Small intestine (tissue), 7 donors: ENCODE measurements around the gene PCDHGB6. TPM values are rescaled to one million over a fixed set of nuclear protein-coding genes. Genes with fewer than 3 reads are reported as not detected.
"Not testable (repeated sequence)": the region's sequence is repeated elsewhere in the genome, so short reads cannot be mapped to it uniquely, and the experiment has no call there.

Experiments used
- DNase-seq, 2 donors: peaks; one replicate each; pipeline versions ENCODE4 v3.0.0 to v3.0.0-alpha.2; 2013
- FAIRE-seq: peaks from 2 replicates; lab custom pipeline; 2012; peaks lifted over from hg19 to GRCh38; lab: Jason Lieb, UNC
- H3K27ac ChIP-seq, 3 donors: one replicate each; pipeline ENCODE4 v1.5.1; 2013; ENCODE audit warnings: low read length in 2 of 3, mild to moderate bottlenecking in 2 of 3, control low read depth in 1 of 3, inconsistent platforms in 1 of 3, low read depth in 1 of 3, moderate library complexity in 1 of 3
- H3K27me3 ChIP-seq, 3 donors: one replicate each; pipeline ENCODE4 v1.6.1; 2013; ENCODE audit warnings: low read length in 3 of 3, inconsistent platforms in 1 of 3; ENCODE audit not compliant: control insufficient read depth in 3 of 3, insufficient read depth in 3 of 3
- H3K36me3 ChIP-seq, 3 donors: one replicate each; pipeline ENCODE4 v1.6.1; 2013; ENCODE audit warnings: low read length in 3 of 3, inconsistent platforms in 1 of 3, low read depth in 1 of 3, mild to moderate bottlenecking in 1 of 3, moderate library complexity in 1 of 3; ENCODE audit not compliant: control insufficient read depth in 3 of 3, insufficient read depth in 2 of 3
- H3K4me1 ChIP-seq, 3 donors: one replicate each; pipeline ENCODE4 v1.6.1; 2013; ENCODE audit warnings: low read length in 2 of 3, inconsistent platforms in 1 of 3, low read depth in 1 of 3, mild to moderate bottlenecking in 1 of 3, moderate library complexity in 1 of 3; ENCODE audit not compliant: control insufficient read depth in 3 of 3, insufficient read depth in 2 of 3
- H3K4me3 ChIP-seq, 3 donors: one replicate each; pipeline ENCODE4 v1.5.1; 2013; ENCODE audit warnings: low read length in 3 of 3, control low read depth in 1 of 3, inconsistent platforms in 1 of 3, low read depth in 1 of 3, mild to moderate bottlenecking in 1 of 3, moderate library complexity in 1 of 3
- H3K9me3 ChIP-seq, 2 donors: one replicate each; pipeline ENCODE4 v1.6.1; 2013; ENCODE audit warnings: low read depth in 1 of 2, low read length in 1 of 2; ENCODE audit not compliant: control insufficient read depth in 2 of 2, insufficient read depth in 1 of 2
- WGBS, 3 donors: extraction: QIAGEN DNeasy Blood & Tissue Kit; methylation state at CpG; one replicate each; pipeline ENCODE4 v1.1.7; 2013; 5-methylcytosine and 5-hydroxymethylcytosine counted together
- polyA plus RNA-seq, 4 donors: library from polyadenylated mRNA; stranded (reverse) in 3 of 4; unstranded in 1 of 4; fragments of 200-250 nt in 3 of 4; fragments of 120-200 nt in 1 of 4; gene quantifications; one replicate each; pipeline versions ENCODE4 v1.2.1 to v1.2.3, GENCODE V29; 2013
- donor health status: healthy with polysubstance abuse.
- donor health status: control.
- donor health status: control.
- donor health status: Bipolar disorder and iron deficiency.
- donor health status: healthy.

PCDHGB6 gene
- polyA plus RNA-seq, 4 donors, result 1.3 to 1.4 TPM; not detected in 2

DNA sequence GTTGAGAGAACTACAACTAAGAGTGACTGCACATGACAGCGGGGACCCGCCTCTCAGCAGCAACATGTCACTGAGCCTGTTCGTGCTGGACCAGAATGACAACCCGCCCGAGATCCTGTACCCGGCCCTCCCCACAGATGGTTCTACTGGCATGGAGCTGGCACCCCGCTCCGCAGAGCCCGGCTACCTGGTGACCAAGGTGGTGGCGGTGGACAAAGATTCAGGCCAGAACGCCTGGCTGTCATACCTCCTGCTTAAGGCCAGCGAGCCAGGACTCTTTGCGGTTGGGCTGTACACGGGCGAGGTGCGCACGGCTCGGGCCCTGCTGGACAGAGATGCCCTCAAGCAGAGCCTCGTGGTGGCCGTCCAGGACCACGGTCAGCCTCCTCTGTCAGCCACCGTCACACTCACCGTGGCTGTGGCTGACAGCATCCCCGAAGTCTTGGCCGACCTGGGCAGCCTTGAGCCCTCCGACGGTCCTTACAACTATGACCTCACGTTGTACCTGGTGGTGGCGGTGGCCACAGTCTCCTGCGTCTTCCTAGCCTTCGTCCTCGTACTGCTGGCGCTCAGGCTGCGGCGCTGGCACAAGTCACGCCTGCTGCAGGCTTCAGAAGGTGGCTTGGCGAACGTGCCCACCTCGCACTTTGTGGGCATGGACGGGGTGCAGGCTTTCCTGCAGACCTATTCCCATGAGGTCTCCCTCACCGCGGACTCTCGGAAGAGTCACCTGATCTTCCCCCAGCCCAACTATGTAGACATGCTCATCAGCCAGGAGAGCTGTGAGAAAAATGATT lies 23.2 kb upstream of the PCDHGB6 start:
- Histone ChIP-seq H3K9me3 (peaks cover 3 to 56% of the 10 kb centered on the region in 2 donors), H3K4me3 (no peak overlapping the region)

DNA sequence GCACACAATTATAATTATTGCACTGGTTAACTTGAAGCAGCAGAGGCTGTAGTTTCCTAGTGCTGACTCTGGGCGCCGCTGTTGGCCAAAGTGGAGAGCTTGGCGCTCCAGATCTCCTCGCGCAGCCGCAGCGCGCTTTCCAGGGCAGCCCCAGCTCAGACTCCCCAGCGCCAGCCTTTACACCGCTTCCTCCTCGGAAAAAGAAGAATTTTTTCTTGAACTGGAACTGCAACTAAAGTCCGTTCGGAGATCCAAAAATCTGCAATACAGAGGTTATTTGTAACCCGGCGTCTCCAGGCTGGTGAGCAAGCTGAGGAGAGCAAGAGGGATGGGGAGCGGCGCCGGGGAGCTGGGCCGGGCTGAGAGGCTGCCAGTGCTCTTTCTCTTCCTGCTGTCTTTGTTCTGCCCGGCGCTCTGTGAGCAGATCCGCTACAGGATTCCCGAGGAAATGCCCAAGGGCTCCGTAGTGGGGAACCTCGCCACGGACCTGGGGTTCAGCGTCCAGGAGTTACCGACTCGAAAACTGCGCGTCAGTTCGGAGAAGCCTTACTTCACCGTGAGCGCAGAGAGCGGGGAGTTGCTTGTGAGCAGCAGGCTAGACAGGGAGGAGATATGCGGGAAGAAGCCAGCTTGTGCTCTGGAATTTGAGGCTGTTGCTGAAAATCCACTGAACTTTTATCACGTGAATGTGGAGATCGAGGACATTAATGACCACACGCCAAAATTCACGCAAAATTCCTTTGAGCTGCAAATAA lies 20.1 kb upstream of the PCDHGB6 start, which contains the start of gene PCDHGB4:
PCDHGB4 (plus strand) TSS at position 142 of the 755 bp plus-strand sequence; CDS start at position 329, 187 bp downstream.
- whole genome bisulfite sequencing, 3 donors, result 14 to 42% (median 39%) methylated on average over 17 to 22 of the region's 40 CpGs
- peak in 1 of 2 donors; percentile 30 for DNase-seq
- FAIRE-seq, H3K27ac ChIP-seq, H3K4me3 ChIP-seq, H3K36me3 ChIP-seq, H3K4me1 ChIP-seq: not testable (repeated sequence)
- peaks cover 0 to 40% (median 17%) of the 10 kb centered on the region in 3 donors for H3K27me3 ChIP-seq
- peaks cover 7 to 58% of the 10 kb centered on the region in 2 donors for H3K9me3 ChIP-seq

More for the DNA sequence above, 23.2 kb upstream of the PCDHGB6 start:
- DNase-seq (no peak), FAIRE-seq (no peak)
- H3K36me3 ChIP-seq, result no peaks in the 10 kb centered on the region
- WGBS, 3 donors, result 55 to 62% (median 58%) methylated on average over 43 of the region's 43 CpGs
- H3K4me1 ChIP-seq, result no peaks in the 10 kb centered on the region
- H3K27ac ChIP-seq, result no peak overlapping the region
- H3K27me3 ChIP-seq, result peaks cover 0 to 35% (median 15%) of the 10 kb centered on the region in 3 donors

DNA sequence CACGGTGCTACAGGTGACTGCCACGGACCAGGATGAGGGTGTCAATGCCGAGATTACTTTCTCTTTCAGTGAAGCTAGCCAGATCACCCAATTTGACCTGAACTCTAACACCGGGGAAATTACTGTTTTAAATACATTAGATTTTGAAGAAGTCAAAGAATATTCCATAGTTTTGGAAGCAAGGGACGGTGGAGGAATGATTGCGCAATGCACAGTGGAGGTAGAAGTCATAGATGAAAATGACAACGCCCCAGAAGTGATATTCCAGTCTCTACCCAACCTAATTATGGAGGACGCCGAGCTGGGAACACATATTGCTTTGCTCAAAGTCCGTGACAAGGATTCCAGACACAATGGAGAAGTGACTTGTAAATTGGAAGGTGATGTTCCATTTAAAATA lies 19.2 kb upstream of the PCDHGB6 start:
- peaks cover 0 to 39% (median 17%) of the 10 kb centered on the region in 3 donors for H3K27me3 ChIP-seq
- DNase-seq (no peak), FAIRE-seq (no peak)
- no peaks in the 10 kb centered on the region for H3K4me1 ChIP-seq
- H3K36me3 ChIP-seq, result no peaks in the 10 kb centered on the region
- no peak overlapping the region for H3K4me3 ChIP-seq
- H3K27ac ChIP-seq, result no peak overlapping the region
- 49 to 56% (median 49%) methylated on average over 10 of the region's 10 CpGs for WGBS, 3 donors
- peaks cover 8 to 58% of the 10 kb centered on the region in 2 donors for H3K9me3 ChIP-seq

DNA sequence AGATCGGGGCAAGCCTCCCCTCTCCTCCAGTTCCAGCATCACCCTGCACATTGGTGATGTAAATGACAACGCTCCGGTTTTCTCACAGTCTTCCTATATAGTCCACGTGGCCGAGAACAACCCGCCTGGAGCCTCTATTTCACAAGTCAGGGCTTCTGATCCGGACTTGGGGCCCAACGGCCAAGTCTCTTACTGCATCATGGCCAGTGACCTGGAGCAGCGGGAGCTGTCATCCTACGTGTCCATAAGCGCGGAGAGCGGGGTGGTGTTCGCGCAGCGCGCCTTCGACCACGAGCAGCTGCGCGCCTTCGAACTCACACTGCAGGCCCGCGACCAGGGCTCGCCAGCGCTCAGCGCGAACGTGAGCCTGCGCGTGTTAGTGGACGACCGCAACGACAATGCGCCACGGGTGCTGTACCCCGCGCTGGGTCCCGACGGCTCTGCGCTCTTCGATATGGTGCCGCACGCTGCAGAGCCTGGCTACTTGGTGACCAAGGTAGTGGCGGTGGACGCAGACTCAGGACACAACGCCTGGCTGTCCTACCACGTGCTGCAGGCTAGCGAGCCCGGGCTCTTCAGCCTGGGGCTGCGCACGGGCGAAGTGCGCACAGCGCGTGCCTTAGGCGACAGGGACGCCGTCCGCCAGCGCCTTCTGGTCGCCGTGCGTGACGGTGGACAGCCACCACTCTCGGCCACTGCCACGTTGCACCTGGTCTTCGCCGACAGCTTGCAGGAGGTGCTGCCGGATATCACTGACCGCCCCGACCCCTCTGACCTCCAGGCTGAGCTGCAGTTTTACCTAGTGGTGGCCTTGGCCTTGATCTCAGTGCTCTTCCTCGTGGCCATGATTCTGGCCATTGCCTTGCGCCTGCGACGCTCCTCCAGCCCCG lies 18.4 kb upstream of the PCDHGB6 start:
- Histone ChIP-seq H3K4me3 (no peak overlapping the region), H3K27ac (no peak overlapping the region), H3K4me1 (no peaks in the 10 kb centered on the region), H3K27me3 (peaks cover 0 to 36% (median 22%) of the 10 kb centered on the region in 3 donors), H3K9me3 (peaks cover 8 to 58% of the 10 kb centered on the region in 2 donors), H3K36me3 (no peaks in the 10 kb centered on the region)
- FAIRE-seq (no peak), DNase-seq (no peak)
- 43 to 63% (median 63%) methylated on average over 70 to 77 of the region's 77 CpGs for WGBS, 3 donors

DNA sequence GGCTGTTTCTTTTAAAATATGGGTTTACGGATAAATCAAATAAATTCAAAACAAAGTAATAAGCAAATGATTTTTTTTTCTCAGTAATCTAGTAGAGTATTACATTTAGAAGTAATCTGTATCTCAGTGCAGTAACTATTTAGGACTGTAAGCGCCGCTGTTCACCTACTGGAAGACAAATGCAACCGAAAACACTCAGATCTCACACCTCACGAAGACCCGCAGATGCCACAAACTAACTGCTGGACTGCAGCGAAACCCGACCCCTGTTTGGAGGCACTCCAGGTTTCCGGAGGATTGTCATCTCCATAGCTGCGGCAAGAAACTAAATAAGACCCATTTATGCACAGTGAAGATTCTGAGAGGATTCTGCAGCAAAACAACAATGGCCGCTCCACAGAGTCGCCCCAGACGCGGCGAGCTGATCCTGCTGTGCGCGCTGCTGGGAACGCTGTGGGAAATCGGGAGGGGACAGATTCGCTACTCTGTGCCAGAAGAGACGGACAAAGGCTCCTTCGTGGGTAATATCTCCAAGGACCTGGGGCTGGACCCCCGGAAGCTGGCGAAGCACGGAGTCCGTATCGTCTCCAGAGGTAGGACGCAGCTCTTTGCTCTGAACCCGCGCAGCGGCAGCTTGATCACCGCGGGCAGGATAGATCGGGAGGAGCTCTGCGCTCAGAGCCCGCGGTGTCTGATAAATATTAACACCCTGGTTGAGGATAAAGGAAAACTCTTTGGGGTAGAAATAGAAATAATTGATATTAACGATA lies 15.2 kb upstream of the PCDHGB6 start, which contains the start of gene PCDHGA8:
PCDHGA8 (plus strand) TSS at position 205 of the 770 bp plus-strand sequence; CDS start at position 386, 181 bp downstream.
- no peak within 1 kb of the TSS for H3K4me3 ChIP-seq
- no peaks in the 10 kb centered on the region for H3K4me1 ChIP-seq
- no peaks in the 10 kb centered on the region for H3K36me3 ChIP-seq
- DNase-seq (no peak), FAIRE-seq (no peak)
- H3K9me3 ChIP-seq, result peaks cover 8 to 51% of the 10 kb centered on the region in 2 donors
- peaks cover 0 to 31% (median 23%) of the 10 kb centered on the region in 3 donors for H3K27me3 ChIP-seq
- WGBS, 3 donors, result 31 to 47% (median 46%) methylated on average over 38 of the region's 38 CpGs
- H3K27ac ChIP-seq, result no peak within 1 kb of the TSS

DNA sequence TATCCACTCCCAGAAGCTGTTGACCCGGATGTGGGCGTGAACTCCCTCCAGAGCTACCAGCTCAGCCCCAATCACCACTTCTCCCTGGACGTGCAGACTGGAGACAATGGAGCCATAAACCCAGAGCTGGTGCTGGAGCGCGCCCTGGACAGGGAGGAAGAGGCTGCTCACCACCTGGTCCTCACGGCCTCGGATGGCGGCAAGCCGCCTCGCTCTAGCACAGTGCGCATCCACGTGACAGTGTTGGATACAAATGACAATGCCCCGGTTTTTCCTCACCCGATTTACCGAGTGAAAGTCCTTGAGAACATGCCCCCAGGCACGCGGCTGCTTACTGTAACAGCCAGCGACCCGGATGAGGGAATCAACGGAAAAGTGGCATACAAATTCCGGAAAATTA lies 14.6 kb upstream of the PCDHGB6 start:
- no peak for DNase-seq
- Histone ChIP-seq H3K9me3 (peaks cover 8 to 52% of the 10 kb centered on the region in 2 donors), H3K4me3 (no peak overlapping the region), H3K36me3 (no peaks in the 10 kb centered on the region), H3K27ac (no peak overlapping the region), H3K27me3 (peaks cover 0 to 29% (median 22%) of the 10 kb centered on the region in 3 donors), H3K4me1 (no peaks in the 10 kb centered on the region)
- 40 to 52% (median 50%) methylated on average over 21 of the region's 21 CpGs for WGBS, 3 donors
- FAIRE-seq, result no peak

DNA sequence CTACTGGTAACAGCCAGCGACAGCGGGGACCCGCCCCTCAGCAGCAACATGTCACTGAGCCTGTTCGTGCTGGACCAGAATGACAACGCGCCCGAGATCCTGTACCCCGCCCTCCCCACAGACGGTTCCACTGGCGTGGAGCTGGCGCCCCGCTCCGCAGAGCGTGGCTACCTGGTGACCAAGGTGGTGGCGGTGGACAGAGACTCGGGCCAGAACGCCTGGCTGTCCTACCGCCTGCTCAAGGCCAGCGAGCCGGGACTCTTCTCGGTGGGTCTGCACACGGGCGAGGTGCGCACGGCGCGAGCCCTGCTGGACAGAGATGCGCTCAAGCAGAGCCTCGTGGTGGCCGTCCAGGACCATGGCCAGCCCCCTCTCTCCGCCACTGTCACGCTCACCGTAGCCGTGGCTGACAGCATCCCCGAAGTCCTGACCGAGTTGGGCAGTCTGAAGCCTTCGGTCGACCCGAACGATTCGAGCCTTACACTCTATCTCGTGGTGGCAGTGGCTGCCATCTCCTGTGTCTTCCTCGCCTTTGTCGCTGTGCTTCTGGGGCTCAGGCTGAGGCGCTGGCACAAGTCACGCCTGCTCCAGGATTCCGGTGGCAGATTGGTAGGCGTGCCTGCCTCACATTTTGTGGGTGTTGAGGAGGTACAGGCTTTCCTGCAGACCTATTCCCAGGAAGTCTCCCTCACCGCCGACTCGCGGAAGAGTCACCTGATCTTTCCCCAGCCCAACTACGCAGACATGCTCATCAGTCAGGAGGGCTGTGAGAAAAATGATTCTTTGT lies 13.2 kb upstream of the PCDHGB6 start:
- not testable (repeated sequence) for H3K36me3 ChIP-seq, H3K4me1 ChIP-seq, H3K27ac ChIP-seq, H3K4me3 ChIP-seq, DNase-seq, FAIRE-seq
- 45 to 56% (median 47%) methylated on average over 33 to 46 of the region's 53 CpGs for WGBS, 3 donors
- Histone ChIP-seq H3K9me3 (peaks cover 5 to 51% of the 10 kb centered on the region in 2 donors), H3K27me3 (peaks cover 0 to 33% (median 27%) of the 10 kb centered on the region in 3 donors)
